Fibroblast of gingiva (primary cell): Measurements from ENCODE around the gene ROGDI.

Source experiments
- DNase-seq: peaks from one replicate; pipeline ENCODE4 v3.0.0-alpha.2; 2011; ENCODE audit warnings: low read depth

Gene ROGDI, protein sequence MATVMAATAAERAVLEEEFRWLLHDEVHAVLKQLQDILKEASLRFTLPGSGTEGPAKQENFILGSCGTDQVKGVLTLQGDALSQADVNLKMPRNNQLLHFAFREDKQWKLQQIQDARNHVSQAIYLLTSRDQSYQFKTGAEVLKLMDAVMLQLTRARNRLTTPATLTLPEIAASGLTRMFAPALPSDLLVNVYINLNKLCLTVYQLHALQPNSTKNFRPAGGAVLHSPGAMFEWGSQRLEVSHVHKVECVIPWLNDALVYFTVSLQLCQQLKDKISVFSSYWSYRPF

DNA sequence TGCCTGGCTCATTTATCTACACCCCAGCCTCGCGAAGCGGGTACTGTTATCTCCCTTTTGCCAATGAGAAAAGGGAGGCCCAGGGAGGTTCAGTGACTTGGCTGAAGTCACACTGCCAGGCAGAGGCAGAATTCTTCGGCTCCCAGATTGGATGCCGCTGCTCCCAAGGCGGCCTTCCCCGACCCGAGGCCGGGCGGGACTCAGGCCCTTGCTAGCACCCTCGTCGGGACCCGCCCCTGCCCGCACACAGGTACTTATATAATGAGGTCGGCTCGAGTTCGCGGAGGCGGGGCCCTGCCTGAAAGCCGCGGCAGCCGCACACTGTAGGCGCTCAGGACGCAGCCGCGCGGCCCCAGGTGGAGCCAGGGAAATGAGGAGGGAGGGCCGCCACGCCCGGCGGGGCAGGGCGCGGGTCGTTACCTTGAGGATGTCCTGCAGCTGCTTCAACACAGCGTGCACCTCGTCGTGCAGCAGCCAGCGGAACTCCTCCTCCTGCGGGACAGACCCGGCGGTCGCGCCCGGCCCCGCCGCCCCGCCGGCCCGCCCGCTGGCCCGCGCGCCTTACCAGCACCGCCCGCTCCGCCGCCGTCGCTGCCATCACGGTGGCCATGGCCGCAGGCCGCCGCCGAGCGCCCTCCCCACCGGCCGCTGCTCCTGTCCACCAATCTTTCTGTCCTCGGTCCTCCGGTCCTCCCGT lies at the start of gene ROGDI:
ROGDI (minus strand) TSS at position 672 of the 697 bp plus-strand sequence; CDS start at position 610, 62 bp downstream.
- no peak for DNase-seq

GRCh38 chr16:4850211-4850610 lies 47.8 kb upstream of the ROGDI start:
- no peak for DNase-seq

- peak; percentile 70 for DNase-seq
Observed at GRCh38 chr16:4847774-4848587, 45.5 kb upstream of the ROGDI start.

DNA sequence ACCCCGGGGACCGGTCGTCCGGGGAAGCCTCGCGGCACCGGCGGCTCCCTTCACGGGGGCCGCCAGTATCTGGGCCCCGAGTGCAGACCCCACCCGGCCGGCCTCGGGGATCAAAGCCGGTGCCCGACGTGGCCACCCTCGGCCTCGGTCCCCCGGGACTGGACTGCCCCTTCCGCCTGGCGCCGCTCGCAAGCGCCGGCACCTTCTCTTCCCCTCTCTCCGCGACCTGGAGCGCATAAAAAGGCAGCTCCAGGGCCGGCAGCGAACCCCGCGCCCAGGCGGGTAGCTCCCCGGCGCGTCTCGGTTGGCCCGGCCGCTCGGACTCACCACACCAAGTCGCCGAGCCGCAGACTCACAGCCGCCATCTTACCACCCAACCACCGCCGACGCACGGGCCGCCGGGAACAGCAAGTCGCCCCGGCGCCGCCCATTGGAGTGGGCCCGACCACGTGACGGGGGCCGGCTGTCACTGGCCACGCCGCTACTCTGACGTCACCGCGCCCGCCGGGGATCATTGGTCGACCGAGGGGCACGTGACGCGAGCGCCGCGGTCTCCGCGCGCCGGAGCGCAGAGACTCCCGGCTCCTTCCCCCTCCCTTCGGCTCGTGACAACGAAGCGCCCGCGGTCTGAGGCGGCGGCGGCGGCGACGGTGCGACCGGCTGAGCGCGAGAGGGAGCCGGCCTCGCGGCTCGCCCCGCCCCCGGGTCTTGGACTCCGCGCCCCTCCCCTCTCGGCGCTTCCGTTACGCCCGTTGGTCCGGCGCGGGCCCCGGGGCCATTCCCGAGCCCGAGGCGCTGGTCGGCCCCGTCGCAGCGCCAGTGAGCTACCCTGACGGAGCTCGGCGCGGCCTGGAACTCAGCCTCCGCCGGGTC lies 44.7 kb upstream of the ROGDI start, which contains the start of the genes GLYR1 and UBN1:
GLYR1 (minus strand) TSS at position 388 of the 873 bp plus-strand sequence; CDS start at position 365, 23 bp downstream.
UBN1 (plus strand) TSS at position 581 of the 873 bp plus-strand sequence. CDS start 5,437 bp downstream, outside the sequence.
- peak; percentile 96 for DNase-seq

DNA sequence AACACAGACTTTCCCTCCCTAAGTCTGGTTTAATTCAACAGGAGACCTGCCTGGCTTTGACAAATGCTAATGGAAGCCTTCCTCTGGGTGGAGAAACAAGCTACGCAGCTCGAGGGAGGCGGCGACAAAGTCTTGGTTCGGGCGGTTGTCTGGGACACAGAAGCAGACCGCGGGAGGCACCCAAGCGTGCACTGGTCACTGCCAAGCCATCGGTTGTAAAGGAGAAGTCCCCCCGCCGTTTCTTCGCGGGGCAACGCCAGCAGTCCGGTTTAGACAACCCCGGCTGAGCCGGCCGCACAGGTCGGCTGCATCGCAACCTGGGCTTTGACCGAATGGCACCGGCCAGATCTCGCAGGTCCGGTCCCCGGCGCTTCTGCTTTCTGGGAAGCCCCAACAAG lies 44.1 kb upstream of the ROGDI start:
- DNase-seq: peak; percentile 49

DNA sequence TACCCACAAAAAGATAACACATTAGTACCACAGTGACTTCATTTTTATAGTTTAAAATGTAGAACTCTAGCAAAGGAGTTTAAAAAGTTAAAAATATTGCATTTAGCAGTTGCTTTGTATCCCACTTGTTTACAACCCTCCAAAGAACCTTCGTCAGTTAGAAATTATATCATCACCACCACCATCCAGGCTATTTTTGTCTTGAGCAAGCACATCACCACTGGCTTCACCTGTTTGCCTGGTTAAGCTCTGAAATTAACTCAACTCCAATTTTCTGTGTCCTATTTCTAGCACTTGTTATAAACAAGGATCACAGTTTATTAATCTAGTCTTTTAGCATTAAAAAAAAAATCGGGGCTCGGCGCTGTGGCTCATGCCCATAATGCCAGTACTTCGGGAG lies 38.6 kb upstream of the ROGDI start:
- no peak for DNase-seq

DNA sequence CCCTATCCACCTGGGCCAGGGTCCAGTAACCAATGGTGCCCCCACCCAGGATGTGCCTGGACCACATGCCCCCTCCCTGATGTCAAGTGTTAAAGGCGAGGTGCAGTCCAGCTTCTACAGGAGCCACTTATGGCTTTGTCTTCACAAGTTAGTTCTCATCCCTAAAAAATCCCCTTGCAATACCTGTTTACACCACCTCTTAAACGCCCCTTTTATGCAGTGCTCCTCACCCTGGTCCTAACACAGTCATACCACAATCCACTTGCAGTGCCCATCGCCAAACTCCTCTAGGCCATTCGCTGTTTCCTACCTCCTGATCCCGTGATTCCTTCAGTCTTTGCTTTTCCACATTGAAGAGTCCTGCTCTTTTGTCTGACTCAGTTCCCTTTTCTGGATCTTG lies 37.5 kb upstream of the ROGDI start:
- DNase-seq: no peak

DNA sequence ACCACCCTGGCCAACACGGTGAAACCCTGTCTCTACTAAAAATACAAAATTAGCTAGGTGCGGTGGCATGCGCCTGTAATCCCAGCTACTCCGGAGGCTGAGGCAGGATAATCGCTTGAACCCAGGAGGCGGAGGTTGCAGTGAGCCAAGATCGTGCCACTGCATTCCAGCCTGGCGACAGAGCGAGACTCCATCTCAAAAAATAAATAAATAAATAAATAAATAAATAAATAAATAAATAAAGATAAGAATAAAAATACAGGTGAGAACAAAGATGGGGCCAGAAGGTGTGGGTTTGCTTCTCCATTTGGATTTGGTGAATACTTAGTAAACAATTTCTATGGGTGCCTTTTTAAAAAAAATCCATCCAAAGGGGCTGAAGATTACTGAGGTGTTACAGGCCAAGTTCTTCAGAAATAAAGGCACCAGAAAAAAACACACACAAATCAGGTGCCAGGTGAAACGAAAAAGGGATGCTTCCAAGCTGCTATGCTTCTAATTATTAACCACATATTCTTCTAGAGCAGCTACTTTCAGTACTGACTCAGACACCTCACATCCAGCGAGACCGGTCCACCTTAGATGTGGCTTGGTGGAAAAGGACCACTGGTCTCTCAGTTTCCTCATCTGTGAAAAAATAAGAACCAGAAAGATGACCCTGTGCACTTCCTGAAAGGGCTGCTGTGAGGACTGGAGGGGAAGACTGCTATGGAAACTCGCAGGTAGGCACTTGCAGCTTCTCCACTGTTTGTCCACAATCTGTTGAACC lies 35.5 kb upstream of the ROGDI start:
- no peak for DNase-seq

DNA sequence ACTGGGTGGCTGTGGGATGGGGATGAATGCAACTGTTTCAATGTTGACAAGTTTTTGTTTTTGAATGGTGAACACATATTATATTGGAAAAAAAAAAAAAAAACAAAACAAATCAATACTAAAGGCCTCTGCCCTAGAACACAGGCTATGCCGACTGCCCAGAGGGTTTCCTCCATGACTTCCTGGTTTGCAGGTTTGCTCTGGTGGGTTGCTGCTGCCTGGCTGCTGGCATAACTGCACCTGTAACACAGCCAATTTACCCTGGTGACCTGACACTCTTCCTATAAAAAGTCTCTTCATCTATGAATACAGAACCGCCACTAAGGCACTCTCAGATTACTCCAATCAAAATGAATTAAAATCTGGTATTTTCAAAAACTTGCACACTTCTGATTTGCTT lies 34.3 kb upstream of the ROGDI start:
- no peak for DNase-seq

GRCh38 chr16:4833584-4833983 lies 31.2 kb upstream of the ROGDI start:
- DNase-seq: no peak

- DNase-seq: no peak
Observed at GRCh38 chr16:4832698-4833343, 30.4 kb upstream of the ROGDI start.

- DNase-seq: no peak
Observed at GRCh38 chr16:4831616-4832015, 29.2 kb upstream of the ROGDI start.

DNA sequence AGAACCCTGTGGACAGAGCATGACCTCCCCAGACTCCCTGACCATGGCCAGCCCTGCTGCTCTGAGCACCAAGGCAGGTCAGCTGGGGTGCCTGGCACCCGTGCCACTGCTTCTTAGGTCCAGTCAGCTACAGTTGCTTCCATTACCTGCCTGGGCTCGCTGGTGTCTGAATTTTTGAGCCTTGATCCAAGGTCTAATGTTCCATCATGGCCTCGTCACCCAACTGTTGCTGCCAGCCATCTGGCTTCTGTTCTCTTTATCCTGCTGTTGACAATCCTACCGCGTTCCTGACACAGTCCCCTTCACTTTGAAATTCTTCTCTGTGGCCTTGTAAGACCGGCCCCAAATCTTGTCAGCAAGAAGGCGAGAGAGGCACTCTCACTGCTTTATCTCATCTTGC lies 28.0 kb upstream of the ROGDI start:
- DNase-seq: no peak

DNA sequence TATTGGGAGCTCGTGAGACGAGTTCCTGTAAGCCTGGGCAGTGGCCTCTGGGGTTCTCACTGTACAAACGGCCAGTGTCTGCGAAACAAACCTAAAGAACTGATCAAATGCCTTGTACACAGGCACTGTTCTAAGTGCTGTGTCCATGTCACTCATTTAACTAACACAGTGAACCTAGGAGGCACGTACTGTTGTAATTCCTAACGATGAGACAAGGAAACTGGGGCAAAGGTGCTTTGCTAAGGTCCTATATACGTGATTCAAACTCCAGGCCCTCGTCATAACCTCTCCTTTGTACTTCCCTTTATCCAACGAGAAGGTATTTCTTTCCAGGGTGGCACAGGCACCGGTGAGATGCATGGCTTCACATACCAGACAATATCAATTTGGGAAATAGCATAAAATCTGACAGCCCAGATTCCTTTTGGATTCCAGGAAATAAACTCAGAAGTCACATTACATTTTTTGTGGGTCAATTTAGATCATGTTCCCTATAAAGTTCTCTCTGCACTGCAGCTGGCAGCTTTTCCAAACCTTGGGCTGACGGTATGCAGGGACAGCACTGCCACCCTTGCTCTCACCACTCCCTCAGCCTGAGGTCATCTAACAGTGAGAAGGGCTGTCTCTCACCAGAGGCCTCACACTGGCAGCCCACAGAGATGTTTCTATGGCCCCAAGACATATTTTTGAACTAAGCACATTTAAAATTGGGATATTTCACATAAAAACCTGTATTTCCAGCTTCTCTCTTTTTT lies 26.3 kb upstream of the ROGDI start:
- no peak for DNase-seq

- DNase-seq: no peak
Observed at GRCh38 chr16:4826980-4827379, 24.5 kb upstream of the ROGDI start.

DNA sequence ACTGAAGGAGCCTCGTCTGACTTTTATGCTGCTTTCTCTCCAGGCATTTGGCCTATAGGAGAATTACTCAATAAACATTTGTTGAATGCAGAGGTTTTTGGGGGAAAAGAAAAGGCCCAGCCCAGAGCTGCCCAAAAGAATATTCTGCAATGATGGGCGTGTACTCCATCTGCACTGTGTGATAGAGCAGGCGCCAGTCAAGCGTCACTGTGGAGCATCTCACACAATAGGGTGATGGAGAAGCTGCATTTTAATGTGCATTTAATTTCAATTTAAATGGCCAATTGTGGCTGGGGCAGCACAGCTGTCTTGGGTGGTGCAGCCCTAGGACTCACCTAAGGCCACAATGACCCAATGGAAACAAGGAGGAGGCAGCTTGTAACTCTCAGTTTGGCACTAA lies 24.1 kb upstream of the ROGDI start:
- DNase-seq: no peak

GRCh38 chr16:4825196-4825595 lies 22.8 kb upstream of the ROGDI start:
- no peak for DNase-seq

- no peak for DNase-seq
Observed at GRCh38 chr16:4820652-4821051, 18.2 kb upstream of the ROGDI start.

DNA sequence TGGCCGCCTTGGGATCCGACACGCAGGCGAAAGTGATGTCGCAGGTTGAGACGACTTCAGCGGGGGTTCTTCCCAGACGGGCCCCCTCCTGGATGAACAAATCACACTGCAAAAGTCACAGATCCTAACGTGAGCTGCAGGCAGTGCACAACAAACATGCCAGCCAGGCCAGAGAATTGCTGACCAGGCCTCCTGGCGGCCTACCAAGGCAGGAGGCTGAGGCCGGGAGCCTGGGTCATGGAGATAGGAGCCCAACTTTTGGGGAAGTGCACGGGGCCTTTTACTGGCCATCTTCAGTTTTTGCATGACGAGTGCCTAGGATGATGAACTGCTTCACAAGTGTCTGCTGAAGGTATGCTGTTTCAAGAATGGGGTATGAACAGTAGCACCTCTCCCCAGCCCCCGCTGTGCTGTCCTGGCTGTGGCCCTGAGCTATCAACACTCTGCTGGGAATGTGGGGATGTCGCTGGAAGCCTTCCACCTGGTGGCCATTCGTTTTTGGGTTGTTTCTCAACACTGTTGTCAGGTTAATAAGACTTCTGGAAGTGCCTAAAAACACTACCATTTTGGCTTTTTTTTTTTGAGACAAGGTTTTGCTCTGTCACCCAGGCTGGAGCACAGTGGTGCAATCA lies 12.2 kb upstream of the ROGDI start:
- DNase-seq: no peak
